ENCODE data around the gene MMP2. TPM values are rescaled to one million over a fixed set of nuclear protein-coding genes. Genes with fewer than 3 reads are reported as not detected.

The MMP2 gene
- total RNA-seq, 4 donors from 2014 or later, result 94.9 to 286 (median 216) TPM

GRCh38 chr16:55462241-55462640 is 16.8 kb upstream of the MMP2 start:
- no peak for DNase-seq
- TF ChIP-seq POLR2A (IDR thresholded peaks at IDR 0.05), result no peak
- TF ChIP-seq, protein P1, sequence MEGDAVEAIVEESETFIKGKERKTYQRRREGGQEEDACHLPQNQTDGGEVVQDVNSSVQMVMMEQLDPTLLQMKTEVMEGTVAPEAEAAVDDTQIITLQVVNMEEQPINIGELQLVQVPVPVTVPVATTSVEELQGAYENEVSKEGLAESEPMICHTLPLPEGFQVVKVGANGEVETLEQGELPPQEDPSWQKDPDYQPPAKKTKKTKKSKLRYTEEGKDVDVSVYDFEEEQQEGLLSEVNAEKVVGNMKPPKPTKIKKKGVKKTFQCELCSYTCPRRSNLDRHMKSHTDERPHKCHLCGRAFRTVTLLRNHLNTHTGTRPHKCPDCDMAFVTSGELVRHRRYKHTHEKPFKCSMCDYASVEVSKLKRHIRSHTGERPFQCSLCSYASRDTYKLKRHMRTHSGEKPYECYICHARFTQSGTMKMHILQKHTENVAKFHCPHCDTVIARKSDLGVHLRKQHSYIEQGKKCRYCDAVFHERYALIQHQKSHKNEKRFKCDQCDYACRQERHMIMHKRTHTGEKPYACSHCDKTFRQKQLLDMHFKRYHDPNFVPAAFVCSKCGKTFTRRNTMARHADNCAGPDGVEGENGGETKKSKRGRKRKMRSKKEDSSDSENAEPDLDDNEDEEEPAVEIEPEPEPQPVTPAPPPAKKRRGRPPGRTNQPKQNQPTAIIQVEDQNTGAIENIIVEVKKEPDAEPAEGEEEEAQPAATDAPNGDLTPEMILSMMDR (IDR thresholded peaks at IDR 0.05), result no peak
- Histone ChIP-seq H3K27ac (no peak overlapping the region), H3K4me1 (no peaks in the 10 kb centered on the region), H3K4me3 (replicated peaks in 1 of 3) (no peak overlapping the region), H3K36me3 (no peaks in the 10 kb centered on the region), H3K9me3 (no peaks in the 10 kb centered on the region), H3K27me3 (no peaks in the 10 kb centered on the region)
- WGBS, 2 donors, result 63 to 79% methylated on average over 6 of the region's 6 CpGs
- intact Hi-C loops (cut with DNase I), result loop anchor here (10.0 kb wide), 1 partner anchor 383 kb away; no protein-coding TSS in a partner anchor

DNA sequence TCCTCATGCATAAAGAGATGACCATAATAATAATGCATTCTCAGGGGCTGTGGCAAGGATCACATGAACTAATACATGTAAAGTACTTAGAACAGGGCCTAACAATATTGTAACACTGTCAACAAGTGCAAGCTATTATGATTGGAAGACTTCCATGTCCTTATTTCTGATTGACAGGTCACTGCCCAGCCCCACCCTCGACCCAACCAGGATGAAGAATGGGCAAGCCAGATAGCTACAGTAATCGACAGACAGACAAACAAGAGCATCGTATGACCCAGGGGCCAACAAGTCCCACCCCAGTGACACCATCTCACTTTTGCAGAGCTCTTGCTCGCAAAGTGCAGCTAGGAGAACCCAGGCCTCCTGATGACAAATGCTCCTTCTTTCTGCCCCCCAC is 14.6 kb upstream of the MMP2 start:
- TF ChIP-seq, protein P1 (IDR thresholded peaks at IDR 0.05), result no peak
- TF ChIP-seq POLR2A (IDR thresholded peaks at IDR 0.05), result no peak
- H3K36me3 ChIP-seq, result no peaks in the 10 kb centered on the region
- no peak overlapping the region for H3K4me3 ChIP-seq (replicated peaks in 1 of 3)
- WGBS, 2 donors, result 58 to 61% methylated on average over 3 to 4 of the region's 4 CpGs
- intact Hi-C loops (cut with DNase I), result loop anchor here (2.0 to 10.0 kb wide), 2 partner anchors 238 to 380 kb away; no protein-coding TSS in a partner anchor
- no peaks in the 10 kb centered on the region for H3K27me3 ChIP-seq
- no peaks in the 10 kb centered on the region for H3K4me1 ChIP-seq
- H3K27ac ChIP-seq, result no peak overlapping the region
- no peaks in the 10 kb centered on the region for H3K9me3 ChIP-seq
- no peak for DNase-seq

GRCh38 chr16:55465077-55465896 is 13.7 kb upstream of the MMP2 start:
- TF ChIP-seq, protein P1 (IDR thresholded peaks at IDR 0.05), result peak; percentile 95 to 100 (median 100)
- TF ChIP-seq POLR2A (IDR thresholded peaks at IDR 0.05), result no peak
- Histone ChIP-seq H3K36me3 (no peaks in the 10 kb centered on the region), H3K9me3 (no peaks in the 10 kb centered on the region), H3K27me3 (no peaks in the 10 kb centered on the region), H3K27ac (no peak overlapping the region), H3K4me1 (peaks cover 0 to 2% of the 10 kb centered on the region in 2 donors), H3K4me3 (replicated peaks in 1 of 3) (no peak overlapping the region)
- 33 to 37% methylated on average over 17 to 19 of the region's 19 CpGs for WGBS, 2 donors
- DNase-seq, result peak; percentile 89
- intact Hi-C loops (cut with DNase I), result loop anchor here (2.0 to 10.0 kb wide), 3 partner anchors 77 to 380 kb away; no protein-coding TSS in a partner anchor

DNA sequence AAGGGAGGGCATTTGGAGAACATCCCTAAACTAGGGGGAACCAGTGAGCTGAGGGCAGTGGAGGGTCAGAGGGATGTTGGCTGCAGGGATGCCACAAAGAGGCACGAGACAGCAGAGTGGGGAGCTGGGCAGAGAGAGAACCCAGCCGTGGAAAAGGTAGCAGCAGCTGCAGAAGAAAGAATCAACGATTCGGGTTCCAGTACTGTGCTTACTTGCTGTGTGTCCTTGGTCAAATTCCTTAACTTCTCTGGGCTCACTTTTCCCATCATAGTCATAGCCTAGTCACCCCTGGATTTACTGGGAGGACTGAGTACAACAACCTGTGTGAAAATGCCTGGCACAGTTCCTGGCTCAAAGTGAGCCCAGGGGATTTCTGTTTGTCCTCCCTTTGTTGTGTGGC is 12.8 kb upstream of the MMP2 start:
- Histone ChIP-seq H3K4me3 (replicated peaks in 1 of 3) (no peak overlapping the region), H3K9me3 (no peaks in the 10 kb centered on the region), H3K4me1 (peaks cover 9 to 11% of the 10 kb centered on the region in 2 donors), H3K36me3 (no peaks in the 10 kb centered on the region), H3K27me3 (no peaks in the 10 kb centered on the region), H3K27ac (no peak overlapping the region)
- WGBS, 2 donors, result 89 to 96% methylated on average over 4 of the region's 4 CpGs
- no peak for TF ChIP-seq POLR2A (IDR thresholded peaks at IDR 0.05)
- TF ChIP-seq, protein P1 (IDR thresholded peaks at IDR 0.05), result no peak
- no peak for DNase-seq
- intact Hi-C loops (cut with DNase I), result loop anchor here (5.0 to 10.0 kb wide), 2 partner anchors 76 to 379 kb away; no protein-coding TSS in a partner anchor

DNA sequence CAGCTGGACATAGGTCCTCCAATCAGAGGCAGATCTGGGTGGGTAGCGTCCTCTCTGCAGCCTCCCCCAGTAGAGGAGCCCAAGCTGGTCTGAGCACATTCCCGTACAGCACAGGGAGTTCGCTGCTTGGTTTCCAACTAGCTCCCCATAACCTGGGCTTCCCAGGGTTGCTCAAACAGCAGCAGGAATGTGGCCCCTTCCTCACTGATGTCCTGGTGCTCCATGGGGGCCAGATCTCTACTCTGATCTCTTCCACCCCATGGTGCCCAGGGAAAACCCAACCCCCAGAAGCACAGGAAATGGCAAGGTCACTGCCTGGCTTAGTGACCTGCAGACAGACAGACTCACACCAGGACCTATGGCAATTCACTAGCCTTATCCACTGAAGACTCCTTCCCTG is 11.1 kb upstream of the MMP2 start:
- no peak for DNase-seq
- Histone ChIP-seq H3K36me3 (no peaks in the 10 kb centered on the region), H3K4me1 (peaks cover 13 to 19% of the 10 kb centered on the region in 2 donors), H3K4me3 (replicated peaks in 1 of 3) (no peak overlapping the region), H3K27me3 (no peaks in the 10 kb centered on the region), H3K9me3 (no peaks in the 10 kb centered on the region), H3K27ac (no peak overlapping the region)
- intact Hi-C loops (cut with DNase I), result loop anchor here (5.0 to 10.0 kb wide), 2 partner anchors 74 to 377 kb away; no protein-coding TSS in a partner anchor
- TF ChIP-seq, protein P1 (IDR thresholded peaks at IDR 0.05), result no peak
- WGBS, 2 donors, result 81 to 96% methylated on average over 3 of the region's 3 CpGs
